GM12892 (cell line): Measurements from ENCODE around the gene FNDC5.

Source experiments
- POLR2AphosphoS5 ChIP-seq: IDR thresholded peaks from 2 replicates; pipeline ENCODE4 v1.6.1; 2011; ENCODE audit warnings: low read depth, low read length, control low read depth
- TAF1 ChIP-seq: IDR thresholded peaks from 2 replicates; pipeline ENCODE4 v1.6.1; 2011; ENCODE audit warnings: low read depth, mild to moderate bottlenecking, control low read depth, low read length, borderline replicate concordance

GRCh38 chr1:32813941-32814739 lies 56.6 kb downstream of the FNDC5 start:
- TF ChIP-seq TAF1 (no peak), POLR2AphosphoS5 (no peak)
